OCI-M2 (cell line): ENCODE results near the gene HSPA1A.
"Not testable (repeated sequence)": the region's sequence is repeated elsewhere in the genome, so short reads cannot be mapped to it uniquely, and the experiment has no call there.

Source experiments
- DNase-seq: peaks from one replicate; lab custom pipeline; 2025; ENCODE audit not compliant: unreplicated experiment; lab: John Stamatoyannopoulos, UW

HSPA1A gene

DNA sequence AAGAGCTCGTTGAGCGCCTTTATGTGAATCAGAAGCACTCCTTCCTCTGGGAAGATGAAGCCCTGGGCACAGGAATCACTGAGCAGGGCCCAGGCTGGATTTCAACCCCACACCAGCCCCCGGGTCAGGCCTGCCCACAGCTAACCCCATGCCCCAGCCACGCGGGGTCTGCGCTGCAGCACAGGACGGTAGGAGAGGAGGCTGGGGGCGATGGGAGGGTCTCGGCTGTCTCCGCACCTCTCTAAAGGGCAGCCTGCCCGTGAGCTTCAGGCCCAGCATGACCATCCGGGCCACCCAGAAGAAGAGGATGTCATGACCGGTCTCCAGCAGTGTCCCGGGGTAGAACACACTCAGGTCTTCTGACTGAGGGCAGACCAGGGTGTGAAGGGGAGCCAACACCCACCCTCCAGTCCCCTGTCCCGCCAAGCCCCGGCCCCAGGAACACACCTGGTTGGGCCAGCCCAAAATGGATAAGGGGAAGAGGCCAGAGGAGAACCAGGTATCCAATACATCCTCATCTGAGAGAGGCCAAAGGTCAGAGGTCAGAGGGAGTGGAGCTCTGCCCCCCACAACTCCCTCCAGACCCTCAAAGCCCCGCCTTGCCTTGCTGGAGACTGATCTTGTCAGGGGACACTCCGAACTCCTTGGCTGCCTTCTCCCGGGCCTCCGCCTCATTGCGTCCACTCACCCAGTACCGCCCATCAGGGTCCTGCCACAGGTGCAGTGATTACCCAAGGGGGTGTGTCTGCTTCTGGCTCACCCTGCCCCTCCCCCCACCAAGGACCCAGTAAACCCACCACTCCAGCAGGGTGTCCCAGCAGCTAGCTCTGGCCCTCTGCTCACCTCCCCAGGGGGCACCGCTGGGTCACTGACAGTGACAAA, 33.9 kb upstream of the HSPA1A start:
- DNase-seq = no peak

DNA sequence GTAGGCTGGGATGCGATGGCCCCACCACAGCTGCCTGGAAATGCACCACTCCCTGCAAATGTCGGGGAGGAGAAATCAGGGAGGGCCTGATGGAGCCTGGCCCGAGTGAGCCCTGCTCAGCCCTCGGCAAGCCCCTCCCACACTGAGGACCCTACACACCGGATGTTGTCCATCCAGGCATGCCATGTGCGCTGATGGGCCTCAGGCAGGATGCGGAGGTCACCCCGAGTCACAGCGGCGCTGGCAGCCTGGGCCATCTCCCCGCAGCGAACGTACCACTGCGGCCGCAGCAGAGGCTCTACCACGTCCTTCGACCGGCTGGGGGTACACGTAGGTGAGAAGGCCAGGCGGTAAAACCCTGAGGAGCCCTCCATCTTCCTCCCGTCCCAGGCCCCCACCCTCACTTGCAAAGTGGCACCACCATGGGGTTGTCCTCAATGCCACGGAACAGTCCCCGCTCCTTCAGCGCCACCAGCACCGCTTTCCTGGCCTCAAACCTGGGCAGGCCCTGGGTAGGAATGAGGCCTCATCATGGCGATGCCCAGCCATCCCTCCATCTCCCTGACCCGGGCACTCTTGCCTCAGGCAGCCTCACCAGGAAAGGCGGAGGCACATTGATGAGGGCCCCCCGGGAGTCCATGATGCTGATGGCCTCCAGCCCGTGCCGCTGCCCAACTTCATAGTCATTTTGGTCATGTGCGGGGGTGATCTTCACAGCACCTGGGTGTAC, 33.1 kb upstream of the HSPA1A start:
- no peak for DNase-seq

GRCh38 chr6:31784098-31784925, 31.0 kb upstream of the HSPA1A start:
- no peak for DNase-seq

GRCh38 chr6:31785475-31785874, 29.9 kb upstream of the HSPA1A start:
- DNase-seq = no peak

- peak; percentile 67 for DNase-seq
Observed at GRCh38 chr6:31791324-31792089, 23.8 kb upstream of the HSPA1A start.

- no peak for DNase-seq
Observed at GRCh38 chr6:31792090-31792374, 23.3 kb upstream of the HSPA1A start.

DNA sequence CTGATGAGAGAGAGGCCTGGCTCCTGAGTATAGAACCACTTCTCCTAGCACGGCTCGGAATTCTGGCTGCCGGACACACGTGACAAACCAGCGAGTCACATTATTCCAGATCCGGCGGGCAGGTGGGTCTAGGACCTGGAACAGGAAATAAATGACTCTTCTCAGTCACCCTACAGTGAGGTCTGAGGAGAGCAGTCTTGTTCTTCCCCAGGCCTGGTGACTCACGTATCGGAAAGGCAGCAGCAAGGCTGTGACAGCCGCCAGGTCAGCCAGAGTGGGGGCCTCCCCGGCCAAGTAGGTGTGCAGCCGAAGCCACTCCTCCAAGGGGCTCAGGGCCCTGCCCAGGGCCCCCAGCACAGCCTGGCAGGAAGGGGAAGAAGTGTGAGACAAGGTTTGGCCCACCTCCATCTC, 22.6 kb upstream of the HSPA1A start:
- no peak for DNase-seq

- not testable (repeated sequence) for DNase-seq
Observed at GRCh38 chr6:31793927-31794245, 21.5 kb upstream of the HSPA1A start.

DNA sequence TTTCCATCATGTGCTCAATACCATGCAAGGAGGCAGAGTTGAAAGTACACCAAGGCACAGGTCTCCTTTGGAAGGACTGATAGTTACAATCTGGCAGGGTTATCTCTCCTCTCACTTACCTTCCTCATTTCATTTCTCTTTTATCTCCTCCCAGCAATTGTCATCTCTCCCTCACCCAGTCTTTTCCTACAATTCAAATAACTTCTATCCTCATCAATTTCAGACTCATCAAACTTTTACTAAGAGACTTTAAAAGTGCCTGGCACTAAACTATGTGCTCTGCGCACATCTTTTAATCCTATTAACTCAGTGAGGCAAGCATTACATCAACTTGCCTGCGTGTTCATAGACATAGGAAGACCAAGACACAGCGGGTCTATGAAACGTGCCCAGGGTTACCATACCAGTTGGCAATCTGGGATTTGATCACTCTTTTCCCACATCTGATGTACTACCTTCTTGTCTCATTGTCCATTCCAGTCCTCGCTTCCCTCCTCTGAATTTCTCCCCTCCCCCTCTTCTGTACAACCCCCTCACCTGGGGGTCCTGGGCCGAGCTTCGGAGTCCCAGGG, 21.0 kb upstream of the HSPA1A start:
- no peak for DNase-seq

GRCh38 chr6:31794866-31795615, 20.3 kb upstream of the HSPA1A start:
- no peak for DNase-seq

DNA sequence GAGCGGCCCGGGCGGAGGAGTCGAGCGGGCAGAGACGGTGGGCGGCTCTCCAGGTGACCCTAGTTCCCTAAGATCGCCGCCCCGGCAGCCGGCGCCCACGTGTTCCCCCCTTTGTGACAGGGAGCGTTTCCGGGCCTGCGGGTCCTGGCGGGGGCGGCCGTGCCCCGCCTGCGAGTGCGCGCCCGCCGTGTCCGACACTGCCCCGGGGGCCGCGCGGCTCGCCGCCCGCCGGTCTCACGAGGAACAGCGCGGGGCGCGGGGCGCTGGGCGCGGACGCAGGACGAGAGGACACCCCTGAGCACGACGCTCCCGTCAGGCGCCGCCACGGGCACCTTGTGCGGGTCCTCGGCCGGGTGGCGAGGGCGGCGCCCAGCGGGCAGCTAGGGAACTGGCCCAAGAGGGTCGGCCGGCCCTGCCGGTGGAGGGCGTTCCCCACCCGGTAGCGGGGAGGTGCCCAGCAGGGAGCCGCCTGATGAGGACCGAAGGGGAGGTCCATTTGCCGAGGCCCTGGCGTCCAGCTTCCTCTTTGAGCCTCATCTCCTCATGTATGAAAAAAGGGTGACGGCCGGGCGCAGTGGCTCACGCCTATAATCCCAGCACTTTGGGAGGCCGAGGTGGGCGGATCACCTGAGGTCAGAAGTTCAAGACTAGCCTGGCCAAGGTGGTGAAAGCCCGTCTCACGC, 19.6 kb upstream of the HSPA1A start, which contains the start of gene VARS1:
VARS1 (minus strand) TSS at position 137 of the 683 bp plus-strand sequence. CDS start 535 bp downstream, outside the sequence.
- peak; percentile 40 for DNase-seq

DNA sequence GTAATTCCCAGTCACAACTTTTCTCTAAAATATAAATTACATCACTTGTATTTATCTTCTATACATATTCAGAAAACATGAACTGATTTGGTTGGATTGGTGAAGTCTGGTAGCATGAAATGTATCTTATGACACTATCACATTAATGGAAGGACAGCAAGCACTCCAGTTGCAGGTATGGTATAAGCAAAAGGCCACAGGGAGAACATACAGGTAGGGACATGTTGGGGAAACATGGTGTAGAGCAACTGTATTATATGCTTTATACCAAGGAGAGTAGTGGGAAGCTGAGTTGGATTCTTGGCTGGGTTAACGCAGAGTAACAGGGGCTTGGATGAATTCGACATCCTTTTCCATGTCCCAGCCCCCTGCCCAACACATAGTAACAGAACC, 18.4 kb upstream of the HSPA1A start:
- no peak for DNase-seq

- no peak for DNase-seq
Observed at GRCh38 chr6:31797588-31797987, 17.8 kb upstream of the HSPA1A start.

- no peak for DNase-seq
Observed at GRCh38 chr6:31799781-31800180, 15.6 kb upstream of the HSPA1A start.

- DNase-seq = not testable (repeated sequence)
Observed at GRCh38 chr6:31801031-31801927, 14.1 kb upstream of the HSPA1A start.

DNA sequence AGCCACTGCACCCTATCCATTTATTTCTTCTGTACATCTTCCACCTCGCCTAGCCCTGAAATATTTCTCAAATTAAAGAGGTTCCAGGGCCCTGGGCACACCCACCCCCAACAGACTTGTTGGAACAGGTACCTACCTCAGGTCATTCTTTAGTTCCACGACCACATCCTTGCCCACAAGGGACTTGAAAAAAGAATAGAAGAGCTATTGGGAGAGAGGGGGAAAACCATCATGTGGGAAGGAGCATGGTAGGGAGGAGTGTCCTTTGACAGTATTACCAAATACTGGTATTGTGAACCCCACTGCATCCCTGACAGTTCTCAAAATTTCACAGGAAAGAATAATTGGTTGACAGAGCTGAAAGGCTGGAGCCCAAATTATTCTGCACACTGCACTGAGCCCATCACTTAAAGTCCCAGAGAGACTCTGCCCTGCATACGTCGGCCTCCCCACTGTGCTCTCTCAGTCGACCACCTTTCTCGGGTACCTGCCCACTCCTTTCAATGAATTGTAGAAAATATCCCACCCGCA, 9.3 kb upstream of the HSPA1A start:
- no peak for DNase-seq

- DNase-seq = peak; percentile 94
Observed at GRCh38 chr6:31806470-31807272, 8.7 kb upstream of the HSPA1A start, which contains the start of gene LSM2. Gene LSM2 (minus strand): TSS chr6:31806966. CDS start chr6:31806757, 209 bp downstream.
